BJ (cell line): ENCODE results near the gene PDE3B. TPM values are rescaled to one million over a fixed set of nuclear protein-coding genes. Genes with fewer than 3 reads are reported as not detected.
"Not testable (repeated sequence)": the region's sequence is repeated elsewhere in the genome, so short reads cannot be mapped to it uniquely, and the experiment has no call there.

Source experiments
- CTCF ChIA-PET: fragments of 350-600 bp; formaldehyde crosslinking; extraction: SDS; loops from one replicate; lab custom pipeline; 2021; ENCODE audit warnings: antibody characterized with exemption, inconsistent platforms; lab: Yijun Ruan, JAX
- POLR2A ChIA-PET: fragments of 300-600 bp; sonication (Branson Sonifier 250); formaldehyde crosslinking; extraction: SDS; loops from one replicate; lab custom pipeline; 2021; ENCODE audit warnings: antibody characterized with exemption; lab: Charles Lee
- DNase-seq: peaks from one replicate; pipeline ENCODE4 v3.0.0-alpha.2; 2011; ENCODE audit warnings: low read depth
- H3K27me3 ChIP-seq: 2 replicates; pipeline ENCODE4 v1.6.0; 2011; ENCODE audit warnings: low read length; ENCODE audit not compliant: control insufficient read depth, insufficient read depth
- H3K36me3 ChIP-seq: 2 replicates; pipeline ENCODE4 v1.5.1; 2011; ENCODE audit warnings: low read length; ENCODE audit not compliant: control insufficient read depth, insufficient read depth
- H3K4me3 ChIP-seq: 2 replicates; pipeline ENCODE4 v1.5.1; 2011; ENCODE audit warnings: low read depth, mild to moderate bottlenecking, control low read depth, low read length
- CTCF ChIP-seq: IDR thresholded peaks from 2 replicates; pipeline ENCODE4 v1.5.1; 2011; ENCODE audit warnings: low read depth, mild to moderate bottlenecking, control low read depth, inconsistent platforms, low read length, moderate library complexity; ENCODE audit not compliant: insufficient read depth
- polyA plus RNA-seq: library from polyadenylated mRNA; depleted of rRNA; stranded (reverse); fragments of >200 nt; gene quantifications from 2 replicates; pipeline ENCODE4 v1.2.3, GENCODE V29; 2011

Gene PDE3B
- polyA plus RNA-seq, 1 experiment = 0.06 TPM

DNA sequence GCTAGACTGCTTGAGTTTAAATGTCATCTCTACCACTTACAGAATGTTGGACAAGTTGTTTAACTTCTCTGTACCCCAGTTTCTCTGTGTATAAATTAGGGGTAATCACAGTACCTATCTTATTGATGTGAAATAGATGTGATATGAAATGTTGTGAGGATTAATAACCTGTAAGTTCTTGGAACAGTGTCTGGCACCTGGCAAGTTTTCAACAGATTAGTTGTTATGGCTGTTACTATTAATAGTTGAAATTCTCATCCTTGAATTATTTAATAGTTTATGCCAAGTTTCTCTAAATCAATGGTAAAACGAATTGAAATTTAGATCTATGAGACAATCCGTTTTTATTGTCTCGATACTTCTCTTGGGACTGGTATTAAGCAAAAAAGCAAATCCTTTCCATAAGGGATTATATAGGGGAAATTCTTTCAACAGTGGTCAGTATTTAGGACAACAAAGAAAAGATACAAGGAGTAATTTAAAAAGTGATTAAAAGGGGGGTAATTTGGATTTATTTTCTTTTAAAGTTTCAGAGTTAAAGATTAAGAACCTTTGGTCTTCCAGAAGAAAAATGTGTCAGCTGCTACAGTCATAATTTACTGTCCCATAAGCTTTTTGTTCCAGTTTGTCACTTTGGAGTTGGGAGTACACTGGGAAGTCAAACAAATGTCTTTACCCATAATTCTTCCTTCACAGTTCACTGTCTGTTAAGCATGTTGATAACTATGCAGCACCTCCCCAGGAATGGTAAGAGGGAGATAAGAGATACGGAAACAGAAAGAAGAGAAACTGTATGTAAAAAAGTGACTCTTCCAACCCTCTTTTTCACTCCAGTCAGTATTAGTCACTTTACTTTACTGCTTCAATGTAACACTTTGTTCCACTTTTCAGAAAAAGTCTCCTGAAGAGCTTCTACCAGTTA is 13.2 kb downstream of the PDE3B start:
- no peak for DNase-seq
- H3K4me3 ChIP-seq = no peak overlapping the region
- no peaks in the 10 kb centered on the region for H3K36me3 ChIP-seq
- no peaks in the 10 kb centered on the region for H3K27me3 ChIP-seq
- ChIA-PET POLR2A (no interaction called here), CTCF (no interaction called here)
- TF ChIP-seq CTCF = no peak

DNA sequence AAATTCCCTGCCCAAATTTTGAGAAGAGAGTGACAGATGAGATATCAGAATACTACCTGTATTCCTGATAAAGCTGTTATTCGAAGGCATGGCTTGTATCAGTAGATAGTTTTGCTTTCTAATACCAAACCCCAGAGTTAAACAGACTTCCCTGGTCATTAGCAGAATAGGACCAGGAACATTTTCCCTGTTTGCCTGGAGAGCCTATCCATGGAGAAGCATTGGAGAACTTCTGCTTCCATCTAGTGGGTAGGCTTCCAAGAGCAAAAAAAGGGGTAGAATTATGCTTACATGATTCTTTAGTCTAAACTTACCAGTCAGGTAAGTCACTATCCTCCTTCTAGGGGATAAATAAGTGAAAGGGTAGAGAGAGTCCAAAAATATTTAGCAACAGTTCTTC is 14.2 kb downstream of the PDE3B start:
- Histone ChIP-seq H3K36me3 (no peaks in the 10 kb centered on the region), H3K4me3 (no peak overlapping the region), H3K27me3 (no peaks in the 10 kb centered on the region)
- DNase-seq = no peak
- TF ChIP-seq CTCF = no peak
- CTCF ChIA-PET = interaction anchor here (3.0 kb wide), 1 partner anchor 13 kb away, joined by 6 read pairs; no protein-coding TSS in a partner anchor
- POLR2A ChIA-PET = no interaction called here

DNA sequence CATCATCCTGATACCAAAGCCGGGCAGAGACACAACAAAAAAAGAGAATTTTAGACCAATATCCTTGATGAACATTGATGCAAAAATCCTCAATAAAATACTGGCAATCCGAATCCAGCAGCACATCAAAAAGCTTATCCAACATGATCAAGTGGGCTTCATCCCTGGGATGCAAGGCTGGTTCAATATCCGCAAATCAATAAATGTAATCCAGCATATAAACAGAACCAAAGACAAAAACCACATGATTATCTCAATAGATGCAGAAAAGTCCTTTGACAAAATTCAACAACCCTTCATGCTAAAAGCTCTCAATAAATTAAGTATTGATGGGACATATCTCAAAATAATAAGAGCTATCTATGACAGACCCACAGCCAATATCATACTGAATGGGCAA is 21.3 kb downstream of the PDE3B start:
- H3K4me3 ChIP-seq, POLR2A ChIA-PET, H3K36me3 ChIP-seq, H3K27me3 ChIP-seq, CTCF ChIA-PET, DNase-seq: not testable (repeated sequence)

DNA sequence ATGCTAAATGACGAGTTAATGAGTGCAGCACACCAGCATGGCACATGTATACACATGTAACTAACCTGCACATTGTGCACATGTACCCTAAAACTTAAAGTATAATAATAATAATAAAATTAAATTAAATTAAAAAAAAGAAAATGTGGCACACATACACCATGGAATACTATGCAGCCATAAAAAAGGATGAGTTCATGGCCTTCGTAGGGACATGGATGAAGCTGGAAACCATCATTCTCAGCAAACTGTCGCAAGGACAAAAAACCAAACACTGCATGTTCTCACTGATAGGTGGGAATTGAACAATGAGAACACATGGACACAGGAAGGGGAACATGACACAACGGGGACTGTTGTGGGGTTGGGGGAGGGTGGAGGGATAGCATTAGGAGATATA is 23.7 kb downstream of the PDE3B start:
- H3K4me3 ChIP-seq, CTCF ChIA-PET, POLR2A ChIA-PET, H3K36me3 ChIP-seq, H3K27me3 ChIP-seq, DNase-seq: not testable (repeated sequence)

DNA sequence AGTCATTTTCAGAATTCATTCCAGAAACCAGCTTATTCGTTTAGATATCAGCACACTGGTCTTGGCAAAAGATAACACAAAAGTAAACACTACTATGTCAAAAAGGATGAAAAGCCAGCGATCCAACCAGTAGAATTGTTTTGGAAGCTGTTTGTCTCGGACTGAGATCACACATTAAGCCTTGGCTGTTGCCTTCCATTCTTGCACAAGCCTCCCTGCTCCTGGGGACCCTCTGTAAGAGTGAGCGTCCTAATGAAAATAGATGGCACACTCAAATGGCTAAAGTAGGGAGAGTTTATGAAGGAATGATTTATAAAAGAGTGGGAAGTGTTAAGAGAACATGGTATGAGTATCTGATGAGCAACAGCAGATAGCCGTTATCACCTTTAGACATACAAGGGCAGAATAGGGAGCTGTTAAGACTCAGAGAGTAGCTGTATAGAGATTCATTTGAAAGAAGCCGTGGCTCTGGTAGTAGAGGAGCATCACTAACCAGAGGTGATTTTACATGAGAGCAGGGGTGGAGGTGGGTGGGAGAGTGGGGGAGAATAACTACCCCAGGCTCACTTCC is 25.2 kb downstream of the PDE3B start:
- Histone ChIP-seq H3K4me3 (no peak overlapping the region), H3K27me3 (no peaks in the 10 kb centered on the region), H3K36me3 (no peaks in the 10 kb centered on the region)
- no peak for TF ChIP-seq CTCF
- ChIA-PET CTCF (no interaction called here), POLR2A (interaction anchor here (0.6 kb wide), 1 partner anchor 67 kb away, joined by 3 read pairs; no protein-coding TSS in a partner anchor)
- no peak for DNase-seq

DNA sequence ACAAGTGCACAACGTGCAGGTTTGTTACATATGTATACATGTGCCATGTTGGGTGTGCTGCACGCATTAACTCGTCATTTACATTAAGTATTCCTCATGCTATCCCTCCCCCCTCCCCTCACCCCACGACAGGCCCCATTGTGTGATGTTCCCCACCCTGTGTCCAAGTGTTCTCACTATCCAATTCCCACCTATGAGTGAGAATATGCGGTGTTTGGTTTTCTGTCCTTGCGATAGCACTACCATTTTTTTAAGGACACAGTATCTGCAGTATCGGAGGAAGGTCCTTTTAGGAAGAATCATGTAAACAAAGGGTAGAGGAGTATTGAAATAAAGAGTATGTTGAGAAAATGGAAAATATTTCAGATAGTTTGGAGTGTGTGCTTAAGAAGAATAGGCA is 25.9 kb downstream of the PDE3B start:
- no peak overlapping the region for H3K4me3 ChIP-seq
- CTCF ChIA-PET = no interaction called here
- no peaks in the 10 kb centered on the region for H3K27me3 ChIP-seq
- no peak for TF ChIP-seq CTCF
- POLR2A ChIA-PET = interaction anchor here (0.6 kb wide), 1 partner anchor 66 kb away, joined by 3 read pairs; no protein-coding TSS in a partner anchor
- no peak for DNase-seq
- H3K36me3 ChIP-seq = no peaks in the 10 kb centered on the region
